Measurements from ENCODE around the gene C11orf68. TPM values are rescaled to one million over a fixed set of nuclear protein-coding genes. Genes with fewer than 3 reads are reported as not detected.

C11orf68 gene
- polyA plus RNA-seq, 1 experiment: 81.9 TPM

- Histone ChIP-seq H3K4me3 (ENCODE audit: low read depth, low read length) (no peak overlapping the region), H3K27me3 (ENCODE audit: control insufficient read depth, insufficient read depth, low read length) (no peaks in the 10 kb centered on the region), H3K36me3 (ENCODE audit: control insufficient read depth, insufficient read depth, low read length) (peaks cover 26% of the 10 kb centered on the region)
- TF ChIP-seq CTCF (IDR thresholded peaks at IDR 0.05; ENCODE audit: insufficient read depth, low read depth, low read length): no peak
- ChIA-PET POLR2A (interaction anchor here (0.8 kb wide), 1 partner anchor 8 kb away, joined by 9 read pairs; the partner anchor contains the start of gene CCDC85B), CTCF (interaction anchor here (0.9 to 9.4 kb wide), 8 partner anchors 11 to 171 kb away, joined by 3 to 130 read pairs (median 14); partner anchors contain the start of genes EFEMP2, FOSL1, KAT5 and MUS81)
- no peak for DNase-seq (ENCODE audit: low read depth)
Measured at GRCh38 chr11:65882120-65883057, 36.5 kb downstream of the C11orf68 start.

GRCh38 chr11:65880844-65881421, 37.9 kb downstream of the C11orf68 start:
- no peak for TF ChIP-seq CTCF (IDR thresholded peaks at IDR 0.05; ENCODE audit: insufficient read depth, low read depth, low read length)
- ChIA-PET CTCF (interaction anchor here (1.2 to 1.6 kb wide), 2 partner anchors 8 to 108 kb away, joined by 3 to 5 read pairs; no protein-coding TSS in a partner anchor), POLR2A (no interaction called here)
- no peak for DNase-seq (ENCODE audit: low read depth)
- H3K27me3 ChIP-seq (ENCODE audit: control insufficient read depth, insufficient read depth, low read length): no peaks in the 10 kb centered on the region
- peaks cover 23% of the 10 kb centered on the region for H3K36me3 ChIP-seq (ENCODE audit: control insufficient read depth, insufficient read depth, low read length)
- H3K4me3 ChIP-seq (ENCODE audit: low read depth, low read length): no peak overlapping the region

GRCh38 chr11:65880027-65880426, 38.8 kb downstream of the C11orf68 start:
- ChIA-PET POLR2A (interaction anchor here (0.6 kb wide), 1 partner anchor 18 kb away, joined by 15 read pairs; no protein-coding TSS in a partner anchor), CTCF (interaction anchor here (0.6 to 1.2 kb wide), 2 partner anchors 9 to 162 kb away, joined by 3 to 4 read pairs; no protein-coding TSS in a partner anchor)
- no peak overlapping the region for H3K4me3 ChIP-seq (ENCODE audit: low read depth, low read length)
- no peak for TF ChIP-seq CTCF (IDR thresholded peaks at IDR 0.05; ENCODE audit: insufficient read depth, low read depth, low read length)
- H3K27me3 ChIP-seq (ENCODE audit: control insufficient read depth, insufficient read depth, low read length): no peaks in the 10 kb centered on the region
- DNase-seq (ENCODE audit: low read depth): no peak
- peaks cover 16% of the 10 kb centered on the region for H3K36me3 ChIP-seq (ENCODE audit: control insufficient read depth, insufficient read depth, low read length)

GRCh38 chr11:65879617-65880016, 39.2 kb downstream of the C11orf68 start, which contains the start of gene CTSW:
TSS of gene CTSW (plus strand) at chr11:65879837. CDS start at chr11:65879855, 18 bp downstream.
- ChIA-PET CTCF (interaction anchor here (0.9 to 2.4 kb wide), 4 partner anchors 9 to 168 kb away, joined by 3 to 15 read pairs (median 4); partner anchors contain the start of genes FIBP and KAT5), POLR2A (interaction anchor here (0.6 kb wide), 1 partner anchor 18 kb away, joined by 15 read pairs; no protein-coding TSS in a partner anchor)
- DNase-seq (ENCODE audit: low read depth): no peak
- no peak for TF ChIP-seq CTCF (IDR thresholded peaks at IDR 0.05; ENCODE audit: insufficient read depth, low read depth, low read length)
- Histone ChIP-seq H3K36me3 (ENCODE audit: control insufficient read depth, insufficient read depth, low read length) (peaks cover 13% of the 10 kb centered on the region), H3K27me3 (ENCODE audit: control insufficient read depth, insufficient read depth, low read length) (no peaks in the 10 kb centered on the region), H3K4me3 (ENCODE audit: low read depth, low read length) (no peak within 1 kb of the TSS)
